AML-193 (cell line): ENCODE data around the gene TP63.

Experiments used
- DNase-seq, 2 experiments: peaks; one replicate each; lab custom pipeline; 2025; lab: John Stamatoyannopoulos, UW

Gene TP63

GRCh38 chr3:189780546-189781270, 149.5 kb downstream of the TP63 start:
- DNase-seq = no peak

- DNase-seq = no peak
Measured at GRCh38 chr3:189781415-189781814, 150.2 kb downstream of the TP63 start.

- DNase-seq = no peak
Measured at GRCh38 chr3:189786479-189787064, 155.4 kb downstream of the TP63 start.

- no peak for DNase-seq
Measured at GRCh38 chr3:189787191-189787590, 156.0 kb downstream of the TP63 start.

GRCh38 chr3:189787632-189788031, 156.4 kb downstream of the TP63 start:
- DNase-seq = no peak

GRCh38 chr3:189789432-189789831, 158.2 kb downstream of the TP63 start:
- no peak for DNase-seq

- DNase-seq = no peak
Measured at GRCh38 chr3:189790658-189791057, 159.5 kb downstream of the TP63 start.

GRCh38 chr3:189792046-189792929, 161.1 kb downstream of the TP63 start:
- DNase-seq = no peak

GRCh38 chr3:189794518-189794917, 163.3 kb downstream of the TP63 start:
- DNase-seq = no peak

- no peak for DNase-seq
Measured at GRCh38 chr3:189797103-189797750, 166.0 kb downstream of the TP63 start.

GRCh38 chr3:189799366-189799765, 168.2 kb downstream of the TP63 start:
- DNase-seq = no peak

GRCh38 chr3:189800436-189800835, 169.2 kb downstream of the TP63 start:
- no peak for DNase-seq

GRCh38 chr3:189803254-189803653, 172.1 kb downstream of the TP63 start:
- DNase-seq = no peak

- DNase-seq = no peak
Measured at GRCh38 chr3:189805375-189806067, 174.3 kb downstream of the TP63 start.

- no peak for DNase-seq
Measured at GRCh38 chr3:189806171-189806951, 175.2 kb downstream of the TP63 start.

GRCh38 chr3:189808246-189809007, 177.2 kb downstream of the TP63 start:
- no peak for DNase-seq

- no peak for DNase-seq
Measured at GRCh38 chr3:189809583-189809982, 178.4 kb downstream of the TP63 start.

GRCh38 chr3:189812806-189813465, 181.7 kb downstream of the TP63 start:
- no peak for DNase-seq

- no peak for DNase-seq
Measured at GRCh38 chr3:189813647-189814240, 182.6 kb downstream of the TP63 start.
